A673 (cell line): ENCODE data around the gene DAB2IP. TPM values are rescaled to one million over a fixed set of nuclear protein-coding genes. Genes with fewer than 3 reads are reported as not detected.

Experiments
- BruUV-seq: library from RNA; stranded (reverse); fragments of 400-500 nt; replicated peaks from 2 replicates; lab custom pipeline; 2021; lab: Mats Ljungman, UMichigan
- CTCF ChIA-PET: fragments of 300-600 bp; sonication (Branson Sonifier 250); formaldehyde crosslinking; loops from one replicate; lab custom pipeline; 2022; ENCODE audit warnings: antibody characterized with exemption; lab: Charles Lee
- POLR2A ChIA-PET: fragments of 300-600 bp; sonication (Branson Sonifier 250); formaldehyde crosslinking; loops from one replicate; lab custom pipeline; 2022; ENCODE audit warnings: antibody characterized with exemption; ENCODE audit not compliant: low non-redundant PET; lab: Charles Lee
- DNase-seq: peaks from one replicate; pipeline ENCODE4 v3.0.0-alpha.2; 2015; ENCODE audit warnings: low spot score
- H3K27ac ChIP-seq: fragments of 200-600 bp; sonication (generic); 2 replicates; pipeline ENCODE4 v1.5.1; 2016; ENCODE audit warnings: mixed run types, low read depth, mild to moderate bottlenecking, mixed read lengths, antibody characterized with exemption, low read length; ENCODE audit not compliant: poor library complexity, severe bottlenecking
- H3K27me3 ChIP-seq: fragments of 200-600 bp; sonication (generic); replicated peaks from 2 replicates; pipeline ENCODE4 v1.6.1; 2017; ENCODE audit warnings: mixed run types, low read depth, mild to moderate bottlenecking, mixed read lengths, antibody characterized with exemption, low read length; ENCODE audit not compliant: insufficient read depth, poor library complexity
- H3K36me3 ChIP-seq: fragments of 200-600 bp; sonication (generic); 2 replicates; pipeline ENCODE4 v1.6.1; 2016; ENCODE audit warnings: mixed run types, mild to moderate bottlenecking, mixed read lengths, antibody characterized with exemption, low read length; ENCODE audit not compliant: insufficient read depth, poor library complexity, severe bottlenecking
- H3K4me1 ChIP-seq: fragments of 200-600 bp; sonication (generic); 2 replicates; pipeline ENCODE4 v1.6.1; 2017; ENCODE audit warnings: mixed run types, mild to moderate bottlenecking, mixed read lengths, antibody characterized with exemption, low read length; ENCODE audit not compliant: insufficient read depth, poor library complexity, severe bottlenecking
- H3K4me3 ChIP-seq: fragments of 200-600 bp; sonication (generic); 2 replicates; pipeline ENCODE4 v1.5.1; 2016; ENCODE audit warnings: low read depth, mixed run types, mild to moderate bottlenecking, mixed read lengths, low read length; ENCODE audit not compliant: poor library complexity, severe bottlenecking
- H3K9me3 ChIP-seq: fragments of 200-600 bp; sonication (generic); 2 replicates; pipeline ENCODE4 v1.6.1; 2016; ENCODE audit warnings: mixed run types, low read depth, mild to moderate bottlenecking, mixed read lengths, antibody characterized with exemption, low read length; ENCODE audit not compliant: poor library complexity, severe bottlenecking
- EZH2 ChIP-seq: fragments of 200-600 bp; sonication (generic); IDR thresholded peaks from 2 replicates; pipeline ENCODE4 v1.6.1; 2017; ENCODE audit warnings: borderline replicate concordance, low read depth, mild to moderate bottlenecking, mixed read lengths, antibody characterized with exemption, low read length; ENCODE audit not compliant: poor library complexity, severe bottlenecking
- intact Hi-C: fragments of 100-400 bp; cut with micrococcal nuclease; formaldehyde crosslinking; loops from one replicate; pipeline ENCODE4 v1.10.0; 2022; ENCODE audit not compliant: unreplicated experiment
- total RNA-seq: library from RNA; stranded (reverse); gene quantifications from 2 replicates; pipeline ENCODE4 v1.2.3, GENCODE V29; 2021
- TF ChIP-seq, protein P1 (sequence below): fragments of 300-800, 200-600 bp; sonication (generic); conservative IDR thresholded peaks from 2 replicates; pipeline ENCODE4 v1.5.1; 2017; ENCODE audit warnings: low read depth, mild to moderate bottlenecking, antibody characterized with exemption, low read length, moderate library complexity, mixed read lengths

Gene DAB2IP
- total RNA-seq, 1 experiment from 2014 or later, result 34.5 TPM

DNA sequence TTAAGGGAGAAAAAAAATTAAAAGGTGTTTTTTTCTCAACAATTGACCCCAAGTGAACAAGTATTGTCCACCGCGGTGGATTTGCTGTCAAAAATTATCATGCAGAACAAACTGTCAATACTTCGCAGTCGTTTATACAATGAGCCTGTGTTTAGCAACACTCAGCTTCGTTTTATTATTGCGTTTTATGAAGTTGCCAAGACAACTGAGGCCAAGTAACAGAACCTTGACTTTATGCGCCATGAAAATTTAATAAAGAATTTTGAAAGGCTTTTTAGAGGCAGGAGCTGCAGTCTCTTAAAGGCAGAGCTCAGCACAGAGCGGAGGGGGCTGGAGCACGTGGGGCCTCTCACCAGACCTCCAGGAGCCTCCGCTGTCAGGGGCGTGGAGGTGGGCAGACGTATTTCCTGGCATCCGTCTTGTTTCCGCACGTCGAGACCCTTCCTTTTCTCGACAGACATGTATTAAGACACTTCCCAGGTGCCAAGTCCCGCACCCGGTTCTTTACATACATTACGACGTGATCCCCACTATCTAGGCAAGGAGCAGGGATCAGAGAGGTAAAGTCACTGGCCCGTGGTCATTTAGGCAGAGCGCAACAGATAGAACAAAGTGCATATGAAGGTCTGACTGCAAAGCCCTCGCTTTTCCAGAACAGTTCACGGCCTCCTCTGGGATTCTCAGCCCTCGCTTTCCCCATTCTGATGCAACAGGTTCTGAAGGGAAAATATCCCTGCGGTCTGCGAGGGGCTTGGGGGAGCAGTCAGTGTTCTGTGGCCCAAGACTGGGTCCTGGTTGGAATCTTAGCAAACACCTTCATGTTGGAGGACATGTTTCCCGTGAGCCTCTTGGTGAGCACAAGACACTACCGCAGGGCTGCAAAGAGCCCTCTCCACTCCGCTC lies 164.4 kb downstream of the DAB2IP start:
- Histone ChIP-seq H3K27me3 (no peaks in the 10 kb centered on the region), H3K4me1 (peaks cover 11% of the 10 kb centered on the region), H3K9me3 (no peaks in the 10 kb centered on the region), H3K4me3 (no peak overlapping the region), H3K27ac (no peak overlapping the region), H3K36me3 (no peaks in the 10 kb centered on the region)
- BruUV-seq, result no TSS peak
- TF ChIP-seq, protein P1, sequence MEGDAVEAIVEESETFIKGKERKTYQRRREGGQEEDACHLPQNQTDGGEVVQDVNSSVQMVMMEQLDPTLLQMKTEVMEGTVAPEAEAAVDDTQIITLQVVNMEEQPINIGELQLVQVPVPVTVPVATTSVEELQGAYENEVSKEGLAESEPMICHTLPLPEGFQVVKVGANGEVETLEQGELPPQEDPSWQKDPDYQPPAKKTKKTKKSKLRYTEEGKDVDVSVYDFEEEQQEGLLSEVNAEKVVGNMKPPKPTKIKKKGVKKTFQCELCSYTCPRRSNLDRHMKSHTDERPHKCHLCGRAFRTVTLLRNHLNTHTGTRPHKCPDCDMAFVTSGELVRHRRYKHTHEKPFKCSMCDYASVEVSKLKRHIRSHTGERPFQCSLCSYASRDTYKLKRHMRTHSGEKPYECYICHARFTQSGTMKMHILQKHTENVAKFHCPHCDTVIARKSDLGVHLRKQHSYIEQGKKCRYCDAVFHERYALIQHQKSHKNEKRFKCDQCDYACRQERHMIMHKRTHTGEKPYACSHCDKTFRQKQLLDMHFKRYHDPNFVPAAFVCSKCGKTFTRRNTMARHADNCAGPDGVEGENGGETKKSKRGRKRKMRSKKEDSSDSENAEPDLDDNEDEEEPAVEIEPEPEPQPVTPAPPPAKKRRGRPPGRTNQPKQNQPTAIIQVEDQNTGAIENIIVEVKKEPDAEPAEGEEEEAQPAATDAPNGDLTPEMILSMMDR, result no peak
- no peak for TF ChIP-seq EZH2
- CTCF ChIA-PET, result no interaction called here
- POLR2A ChIA-PET, result no interaction called here
- intact Hi-C loops, result no loop called here
- no peak for DNase-seq

DNA sequence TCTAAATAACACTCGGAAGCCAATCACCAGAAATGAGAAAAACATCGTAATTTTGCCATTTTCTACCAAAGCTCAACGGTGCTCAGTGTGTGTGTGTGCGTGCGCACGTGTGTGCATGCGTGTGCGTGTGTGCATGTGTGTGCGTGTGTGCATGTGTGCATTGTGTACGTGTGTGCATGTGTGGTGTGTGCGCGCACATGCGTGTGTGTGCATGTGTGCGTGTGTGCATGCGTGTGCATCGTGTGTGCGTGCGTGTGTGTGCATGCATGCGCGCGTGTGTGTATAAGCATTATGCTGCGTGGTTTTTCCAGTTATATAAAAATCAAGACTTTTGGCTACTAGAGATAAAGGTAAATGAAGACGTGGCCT lies 165.0 kb downstream of the DAB2IP start:
- DNase-seq, result no peak
- Histone ChIP-seq H3K9me3 (no peaks in the 10 kb centered on the region), H3K36me3 (no peaks in the 10 kb centered on the region), H3K4me3 (no peak overlapping the region), H3K27me3 (no peaks in the 10 kb centered on the region), H3K4me1 (peaks cover 11% of the 10 kb centered on the region), H3K27ac (no peak overlapping the region)
- TF ChIP-seq, protein P1, result no peak
- TF ChIP-seq EZH2, result no peak
- POLR2A ChIA-PET, result no interaction called here
- CTCF ChIA-PET, result no interaction called here
- intact Hi-C loops, result no loop called here
- BruUV-seq, result no TSS peak

DNA sequence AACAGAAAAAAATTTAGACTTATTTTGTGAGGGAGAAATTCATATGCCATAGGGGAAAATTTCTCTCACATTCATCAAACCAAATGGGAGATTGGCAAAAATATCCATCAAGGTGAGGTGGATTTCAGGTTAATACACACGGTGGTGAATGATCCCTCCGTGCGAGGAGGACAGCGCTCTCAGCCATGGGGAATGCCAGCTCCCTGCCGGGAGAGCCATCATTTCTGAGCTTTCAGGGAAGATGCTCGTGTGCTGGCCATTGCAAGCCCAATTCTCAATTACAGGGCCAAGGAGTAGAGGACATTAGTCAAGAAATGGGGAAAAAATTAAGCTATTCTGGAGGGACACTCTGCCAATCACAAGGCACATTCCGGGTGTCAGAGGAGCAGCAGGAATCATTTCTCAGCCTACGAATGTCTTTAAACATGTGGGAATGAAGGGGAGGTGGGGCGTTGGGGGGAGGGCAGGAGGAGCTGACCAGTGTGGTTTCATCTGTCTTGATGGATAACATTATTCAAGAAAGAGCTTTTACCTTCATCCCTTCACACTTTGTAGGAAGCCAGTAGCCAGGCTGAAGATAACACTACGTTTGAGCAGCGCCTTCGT lies 165.5 kb downstream of the DAB2IP start:
- no peak overlapping the region for H3K4me3 ChIP-seq
- TF ChIP-seq EZH2, result no peak
- TF ChIP-seq, protein P1, result no peak
- H3K27ac ChIP-seq, result no peak overlapping the region
- no peaks in the 10 kb centered on the region for H3K9me3 ChIP-seq
- POLR2A ChIA-PET, result no interaction called here
- peaks cover 11% of the 10 kb centered on the region for H3K4me1 ChIP-seq
- H3K36me3 ChIP-seq, result no peaks in the 10 kb centered on the region
- DNase-seq, result no peak
- CTCF ChIA-PET, result no interaction called here
- intact Hi-C loops, result no loop called here
- no peaks in the 10 kb centered on the region for H3K27me3 ChIP-seq
- no TSS peak for BruUV-seq
